ENCODE results near the gene WDR81. TPM values are rescaled to one million over a fixed set of nuclear protein-coding genes. Genes with fewer than 3 reads are reported as not detected.

Gene WDR81
- total and polyA plus RNA-seq, 10 of the 15 experiments (the other 5 are each of a cell fraction or from before 2014, with no cell fraction given): 0.13 to 22.4 (median 7.3) TPM; not detected in 1

DNA sequence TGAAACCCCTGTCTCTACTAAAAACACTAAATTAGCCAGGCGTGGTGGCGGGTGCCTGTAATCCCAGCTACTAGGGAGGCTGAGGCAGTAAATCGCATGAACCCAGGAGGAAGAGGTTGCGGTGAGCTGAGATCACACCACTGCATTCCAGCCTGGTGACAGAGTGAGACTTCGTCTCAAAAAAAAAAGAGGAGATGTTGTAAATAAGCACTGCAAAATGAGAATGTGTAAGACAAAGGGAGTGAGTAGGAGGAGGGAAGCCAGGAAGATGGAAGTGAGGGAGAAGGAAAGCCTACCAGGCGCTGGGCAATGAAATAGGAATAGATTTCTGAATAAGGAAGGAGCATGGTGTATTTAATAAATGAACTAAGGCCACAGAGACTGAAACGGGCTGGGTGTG, 31.2 kb upstream of the WDR81 start:
- in situ Hi-C loops (cut with MboI) (no loop called here), intact Hi-C loops (cut with micrococcal nuclease; ENCODE audit: unreplicated experiment) (no loop called here)
- BruUV-seq (replicated peaks): no TSS peak
- Histone ChIP-seq H4K20me1 (ENCODE audit: control insufficient read depth, insufficient read depth) (no peaks in the 10 kb centered on the region), H3K36me3 (ENCODE audit: control insufficient read depth in 2 of 2, insufficient read depth in 2 of 2, low read length in 1 of 2) (no peaks in the 10 kb centered on the region), H2AFZ (ENCODE audit: control insufficient read depth, low read depth, low read length) (no peak overlapping the region), H3K9ac (ENCODE audit: control insufficient read depth, insufficient read depth, low read length) (no peak overlapping the region), H3K4me1 (ENCODE audit: control insufficient read depth, insufficient read depth, low read length) (peaks cover 4% of the 10 kb centered on the region), H3K27ac (ENCODE audit: control insufficient read depth, insufficient read depth) (no peak overlapping the region), H3K4me2 (ENCODE audit: control insufficient read depth, insufficient read depth) (no peak overlapping the region), H3K27me3 (replicated peaks in 1 of 2; ENCODE audit: control insufficient read depth in 2 of 2, insufficient read depth in 2 of 2, low read length in 1 of 2) (no peaks in the 10 kb centered on the region), H3K79me2 (ENCODE audit: control insufficient read depth, insufficient read depth, low read length) (no peaks in the 10 kb centered on the region), H3K4me3 (no peak overlapping the region), H3K9me3 (replicated peaks; ENCODE audit: control insufficient read depth, insufficient read depth, low read length) (no peaks in the 10 kb centered on the region)
- SMC1A ChIA-PET (ENCODE audit: uncharacterized antibody, unreplicated experiment): no interaction called here
- RAD21 ChIA-PET (ENCODE audit: unreplicated experiment): interaction anchor here (0.6 kb wide), 1 partner anchor 408 kb away, joined by 3 read pairs; no protein-coding TSS in a partner anchor
- DNase-seq (ENCODE audit: low read depth, low spot score): no peak
- TF ChIP-seq IRF4 (IDR thresholded peaks at IDR 0.05; ENCODE audit: low read depth, low read length) (no peak), BRCA1 (IDR thresholded peaks at IDR 0.05; ENCODE audit: low read depth, low read length) (no peak), DPF2 (IDR thresholded peaks at IDR 0.05) (no peak), NR2C1 (IDR thresholded peaks at IDR 0.05) (no peak), ZZZ3 (IDR thresholded peaks at IDR 0.05; ENCODE audit: control insufficient read depth, insufficient read length, low read depth) (no peak), NFIC (IDR thresholded peaks at IDR 0.05; ENCODE audit: low read depth, low read length) (no peak), RAD51 (IDR thresholded peaks at IDR 0.05) (no peak), ZNF622 (IDR thresholded peaks at IDR 0.05) (no peak), TCF7 (IDR thresholded peaks at IDR 0.05; ENCODE audit: borderline replicate concordance) (no peak)
- TF ChIP-seq, protein P1, sequence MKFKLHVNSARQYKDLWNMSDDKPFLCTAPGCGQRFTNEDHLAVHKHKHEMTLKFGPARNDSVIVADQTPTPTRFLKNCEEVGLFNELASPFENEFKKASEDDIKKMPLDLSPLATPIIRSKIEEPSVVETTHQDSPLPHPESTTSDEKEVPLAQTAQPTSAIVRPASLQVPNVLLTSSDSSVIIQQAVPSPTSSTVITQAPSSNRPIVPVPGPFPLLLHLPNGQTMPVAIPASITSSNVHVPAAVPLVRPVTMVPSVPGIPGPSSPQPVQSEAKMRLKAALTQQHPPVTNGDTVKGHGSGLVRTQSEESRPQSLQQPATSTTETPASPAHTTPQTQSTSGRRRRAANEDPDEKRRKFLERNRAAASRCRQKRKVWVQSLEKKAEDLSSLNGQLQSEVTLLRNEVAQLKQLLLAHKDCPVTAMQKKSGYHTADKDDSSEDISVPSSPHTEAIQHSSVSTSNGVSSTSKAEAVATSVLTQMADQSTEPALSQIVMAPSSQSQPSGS (IDR thresholded peaks at IDR 0.05; ENCODE audit: low read length): no peak
- TF ChIP-seq, protein P2, sequence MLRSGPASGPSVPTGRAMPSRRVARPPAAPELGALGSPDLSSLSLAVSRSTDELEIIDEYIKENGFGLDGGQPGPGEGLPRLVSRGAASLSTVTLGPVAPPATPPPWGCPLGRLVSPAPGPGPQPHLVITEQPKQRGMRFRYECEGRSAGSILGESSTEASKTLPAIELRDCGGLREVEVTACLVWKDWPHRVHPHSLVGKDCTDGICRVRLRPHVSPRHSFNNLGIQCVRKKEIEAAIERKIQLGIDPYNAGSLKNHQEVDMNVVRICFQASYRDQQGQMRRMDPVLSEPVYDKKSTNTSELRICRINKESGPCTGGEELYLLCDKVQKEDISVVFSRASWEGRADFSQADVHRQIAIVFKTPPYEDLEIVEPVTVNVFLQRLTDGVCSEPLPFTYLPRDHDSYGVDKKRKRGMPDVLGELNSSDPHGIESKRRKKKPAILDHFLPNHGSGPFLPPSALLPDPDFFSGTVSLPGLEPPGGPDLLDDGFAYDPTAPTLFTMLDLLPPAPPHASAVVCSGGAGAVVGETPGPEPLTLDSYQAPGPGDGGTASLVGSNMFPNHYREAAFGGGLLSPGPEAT (IDR thresholded peaks at IDR 0.05; ENCODE audit: low read depth): no peak
- POLR2A ChIA-PET: no interaction called here
- ATAC-seq: no peak
- CTCF ChIA-PET: no interaction called here
- WGBS (ENCODE audit: insufficient coverage, insufficient replicate concordance, low lambda C conversion rate, missing lambda C conversion rate): 81% methylated on average over 7 of the region's 7 CpGs
- FAIRE-seq: no peak

Measured in GM12878 (cell line).